Left lung (tissue), 10 donors: Measurements from ENCODE around the gene TCFL5. TPM values are rescaled to one million over a fixed set of nuclear protein-coding genes. Genes with fewer than 3 reads are reported as not detected.

Experiments
- ATAC-seq: fragments of 200-7000 bp; cut with Tn5 transposase; one replicate; pipeline ENCODE4 v1.9.1; 2020; ENCODE audit warnings: moderate library complexity
- DNase-seq, 4 donors: peaks; one replicate each; pipeline ENCODE4 v3.0.0-alpha.2; 2013 to 2020
- H3K27ac ChIP-seq, 2 donors: fragments of 200-600 bp; sonication (generic) in 1 of 2; one replicate each; pipeline versions ENCODE4 v1.5.0 to v1.8.0; 2020 to 2021
- H3K27me3 ChIP-seq, 2 donors: fragments of 200-600 bp; sonication (generic) in 1 of 2; one replicate each; pipeline versions ENCODE4 v1.5.0 to v1.8.0; 2020 to 2021
- H3K36me3 ChIP-seq, 2 donors: fragments of 200-600 bp; sonication (generic) in 1 of 2; one replicate each; pipeline versions ENCODE4 v1.5.0 to v1.8.0; 2020 to 2021
- H3K4me1 ChIP-seq, 2 donors: fragments of 200-600 bp; one replicate each; pipeline ENCODE4 v1.8.0; 2021
- H3K4me3 ChIP-seq, 2 donors: fragments of 200-600 bp; sonication (generic) in 1 of 2; one replicate each; pipeline versions ENCODE4 v1.5.0 to v1.8.0; 2020 to 2021; ENCODE audit warnings: mild to moderate bottlenecking in 1 of 2
- H3K9me3 ChIP-seq, 2 donors: fragments of 200-600 bp; sonication (generic) in 1 of 2; one replicate each; pipeline versions ENCODE4 v1.5.0 to v1.8.0; 2020 to 2021
- intact Hi-C, 2 donors: fragments of 100-400 bp; cut with DNase I; formaldehyde crosslinking; loops; one replicate each; pipeline versions ENCODE4 v1.11.2 to v1.14.2; 2022
- polyA plus RNA-seq, 6 donors: library from polyadenylated mRNA; unstranded; fragments of 120-200 nt; gene quantifications; one replicate each; pipeline ENCODE4 v1.2.1, GENCODE V29; 2013; ENCODE audit not compliant: insufficient read length in 6 of 6
- total RNA-seq, 2 donors: library from RNA; stranded (reverse); fragmentation: NEBNext Ultra II Directional; extraction: Animal tissue kit (Norgen Biotek cat#: 25700); gene quantifications; one replicate each; pipeline ENCODE4 v1.2.1, GENCODE V29; 2021
- TF ChIP-seq, protein P1 (sequence below), 2 donors: fragments of 200-600 bp; sonication (generic) in 1 of 2; IDR thresholded peaks; one replicate each; pipeline versions ENCODE4 v1.5.0 to v1.8.0; 2021; ENCODE audit warnings: antibody characterized with exemption in 2 of 2
- donor health status: DM: no; HTN: yes; CAD: no.
- donor health status: DM: no; HTN: no; CAD: no.

Gene TCFL5
- total and polyA plus RNA-seq, 8 donors = 7.4 to 13.7 (median 10.9) TPM

GRCh38 chr20:62804021-62804626, 57.5 kb downstream of the TCFL5 start:
- intact Hi-C loops = no loop called here
- Histone ChIP-seq H3K4me3 (peak overlapping the region; percentile 94 to 97), H3K27me3 (no peaks in the 10 kb centered on the region), H3K27ac (peak overlapping the region; percentile 80 to 91), H3K36me3 (peaks cover 0 to 53% of the 10 kb centered on the region in 2 donors), H3K4me1 (peaks cover 17 to 56% of the 10 kb centered on the region in 2 donors), H3K9me3 (no peaks in the 10 kb centered on the region)
- no peak for ATAC-seq
- TF ChIP-seq, protein P1, sequence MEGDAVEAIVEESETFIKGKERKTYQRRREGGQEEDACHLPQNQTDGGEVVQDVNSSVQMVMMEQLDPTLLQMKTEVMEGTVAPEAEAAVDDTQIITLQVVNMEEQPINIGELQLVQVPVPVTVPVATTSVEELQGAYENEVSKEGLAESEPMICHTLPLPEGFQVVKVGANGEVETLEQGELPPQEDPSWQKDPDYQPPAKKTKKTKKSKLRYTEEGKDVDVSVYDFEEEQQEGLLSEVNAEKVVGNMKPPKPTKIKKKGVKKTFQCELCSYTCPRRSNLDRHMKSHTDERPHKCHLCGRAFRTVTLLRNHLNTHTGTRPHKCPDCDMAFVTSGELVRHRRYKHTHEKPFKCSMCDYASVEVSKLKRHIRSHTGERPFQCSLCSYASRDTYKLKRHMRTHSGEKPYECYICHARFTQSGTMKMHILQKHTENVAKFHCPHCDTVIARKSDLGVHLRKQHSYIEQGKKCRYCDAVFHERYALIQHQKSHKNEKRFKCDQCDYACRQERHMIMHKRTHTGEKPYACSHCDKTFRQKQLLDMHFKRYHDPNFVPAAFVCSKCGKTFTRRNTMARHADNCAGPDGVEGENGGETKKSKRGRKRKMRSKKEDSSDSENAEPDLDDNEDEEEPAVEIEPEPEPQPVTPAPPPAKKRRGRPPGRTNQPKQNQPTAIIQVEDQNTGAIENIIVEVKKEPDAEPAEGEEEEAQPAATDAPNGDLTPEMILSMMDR (IDR thresholded peaks at IDR 0.05) = no peak
- no peak for DNase-seq

- intact Hi-C loops = no loop called here
Observed at GRCh38 chr20:62802026-62802712, 59.5 kb downstream of the TCFL5 start.

DNA sequence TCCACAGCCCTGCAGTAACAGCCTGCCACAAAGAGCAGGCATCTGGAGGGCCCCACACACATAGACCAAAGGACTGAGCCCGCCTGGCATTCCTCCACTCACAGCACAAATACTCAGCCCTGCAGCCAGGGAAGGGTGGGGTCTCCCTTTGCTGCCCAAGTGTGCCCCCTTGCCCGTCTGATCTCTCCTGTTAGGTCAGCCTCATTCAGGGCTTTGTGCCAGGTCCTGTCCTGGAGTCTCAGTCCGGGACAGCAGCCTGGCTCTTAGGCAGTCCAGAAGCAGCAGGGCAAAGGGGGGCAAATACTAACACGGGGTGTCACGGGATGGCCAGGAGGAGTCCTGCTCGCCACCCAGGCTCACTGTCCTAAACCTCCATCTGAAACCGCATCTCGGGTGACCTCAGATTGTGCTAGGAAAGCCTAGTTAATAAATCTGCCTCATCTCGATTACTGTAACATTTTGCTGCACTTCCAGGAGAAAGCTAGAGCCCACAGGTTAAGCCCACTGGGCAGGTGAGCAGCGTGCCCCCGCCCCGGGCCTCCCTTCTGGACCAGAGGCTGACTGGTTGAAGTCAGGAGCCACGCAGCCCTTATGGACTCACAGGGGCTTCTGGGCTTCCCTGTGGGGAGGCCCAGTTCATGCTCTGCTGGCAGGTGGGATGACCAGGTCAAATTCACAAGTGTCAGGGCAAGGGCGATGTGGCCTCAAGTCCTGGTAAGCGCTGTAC, 60.2 kb downstream of the TCFL5 start:
- no peaks in the 10 kb centered on the region for H3K9me3 ChIP-seq
- H3K4me3 ChIP-seq = no peak overlapping the region
- H3K27me3 ChIP-seq = no peaks in the 10 kb centered on the region
- TF ChIP-seq, protein P1 (IDR thresholded peaks at IDR 0.05) = no peak
- intact Hi-C loops = no loop called here
- ATAC-seq = no peak
- H3K27ac ChIP-seq = no peak overlapping the region
- peaks cover 15 to 48% of the 10 kb centered on the region in 2 donors for H3K4me1 ChIP-seq
- peaks cover 0 to 41% of the 10 kb centered on the region in 2 donors for H3K36me3 ChIP-seq
- DNase-seq = no peak

More at GRCh38 chr20:62802026-62802712, 59.5 kb downstream of the TCFL5 start:
- no peak overlapping the region for H3K27ac ChIP-seq
- ATAC-seq (no peak), DNase-seq (no peak)
- H3K36me3 ChIP-seq = peaks cover 0 to 47% of the 10 kb centered on the region in 2 donors
- H3K4me3 ChIP-seq = no peak overlapping the region
- H3K9me3 ChIP-seq = no peaks in the 10 kb centered on the region
- peaks cover 19 to 52% of the 10 kb centered on the region in 2 donors for H3K4me1 ChIP-seq
- TF ChIP-seq, protein P1 (IDR thresholded peaks at IDR 0.05) = no peak
- no peaks in the 10 kb centered on the region for H3K27me3 ChIP-seq

- Histone ChIP-seq H3K36me3 (peaks cover 0 to 41% of the 10 kb centered on the region in 2 donors), H3K4me3 (no peak overlapping the region), H3K27ac (no peak overlapping the region), H3K9me3 (no peaks in the 10 kb centered on the region), H3K27me3 (no peaks in the 10 kb centered on the region), H3K4me1 (peaks cover 6 to 43% of the 10 kb centered on the region in 2 donors)
- ATAC-seq = no peak
- DNase-seq = no peak
- intact Hi-C loops = no loop called here
- TF ChIP-seq, protein P1 (IDR thresholded peaks at IDR 0.05) = no peak
Observed at GRCh38 chr20:62800314-62801259, 61.0 kb downstream of the TCFL5 start.
